ENCODE results near the gene CACNA1C.

DNA sequence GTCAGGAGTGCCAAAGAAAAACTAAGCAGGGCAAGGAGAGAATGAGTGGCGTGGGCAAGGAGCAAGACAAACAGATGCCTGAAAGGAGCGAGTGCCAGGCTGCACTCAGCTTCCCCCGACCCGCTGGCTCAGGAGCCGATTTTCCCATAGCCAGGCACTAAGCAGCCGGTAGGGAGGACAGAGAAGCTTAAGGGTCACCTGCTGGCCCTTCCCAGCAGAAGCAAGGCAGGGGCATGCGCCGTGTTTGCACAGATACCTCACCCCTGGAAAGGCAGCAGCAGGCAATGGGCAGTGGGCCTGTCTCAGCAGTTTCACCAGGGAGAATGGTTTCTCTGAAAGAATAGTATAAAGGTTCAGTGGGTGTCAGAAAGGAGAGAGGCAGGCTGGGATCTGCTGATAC lies 637.1 kb downstream of the CACNA1C start:
- TF ChIP-seq, protein P1, sequence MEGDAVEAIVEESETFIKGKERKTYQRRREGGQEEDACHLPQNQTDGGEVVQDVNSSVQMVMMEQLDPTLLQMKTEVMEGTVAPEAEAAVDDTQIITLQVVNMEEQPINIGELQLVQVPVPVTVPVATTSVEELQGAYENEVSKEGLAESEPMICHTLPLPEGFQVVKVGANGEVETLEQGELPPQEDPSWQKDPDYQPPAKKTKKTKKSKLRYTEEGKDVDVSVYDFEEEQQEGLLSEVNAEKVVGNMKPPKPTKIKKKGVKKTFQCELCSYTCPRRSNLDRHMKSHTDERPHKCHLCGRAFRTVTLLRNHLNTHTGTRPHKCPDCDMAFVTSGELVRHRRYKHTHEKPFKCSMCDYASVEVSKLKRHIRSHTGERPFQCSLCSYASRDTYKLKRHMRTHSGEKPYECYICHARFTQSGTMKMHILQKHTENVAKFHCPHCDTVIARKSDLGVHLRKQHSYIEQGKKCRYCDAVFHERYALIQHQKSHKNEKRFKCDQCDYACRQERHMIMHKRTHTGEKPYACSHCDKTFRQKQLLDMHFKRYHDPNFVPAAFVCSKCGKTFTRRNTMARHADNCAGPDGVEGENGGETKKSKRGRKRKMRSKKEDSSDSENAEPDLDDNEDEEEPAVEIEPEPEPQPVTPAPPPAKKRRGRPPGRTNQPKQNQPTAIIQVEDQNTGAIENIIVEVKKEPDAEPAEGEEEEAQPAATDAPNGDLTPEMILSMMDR (IDR thresholded peaks at IDR 0.05): no peak
- no peak for TF ChIP-seq POLR2A (IDR thresholded peaks at IDR 0.05)
